Lower leg skin (tissue), 3 donors: ENCODE data around the gene OR2V2.

Experiments
- CTCF ChIP-seq, 3 donors: fragments of 450-650 bp; IDR thresholded peaks; one replicate each; pipeline ENCODE4 v1.5.1; 2016; ENCODE audit warnings: antibody characterized with exemption in 3 of 3, mild to moderate bottlenecking in 3 of 3, moderate library complexity in 2 of 3
- POLR2A ChIP-seq, 2 donors: fragments of 450-650 bp; IDR thresholded peaks; one replicate each; pipeline ENCODE4 v1.6.1; 2016 to 2017; ENCODE audit warnings: antibody characterized with exemption in 2 of 2, mild to moderate bottlenecking in 1 of 2, moderate library complexity in 1 of 2

GRCh38 chr5:181100121-181100875 is 47.1 kb upstream of the OR2V2 start:
- TF ChIP-seq CTCF (IDR thresholded peaks at IDR 0.05) (no peak), POLR2A (IDR thresholded peaks at IDR 0.05) (no peak)
